H1 (cell line): Measurements from ENCODE around the gene ZNF747. TPM values are rescaled to one million over a fixed set of nuclear protein-coding genes. Genes with fewer than 3 reads are reported as not detected.

Experiments used
- polyA plus RNA-seq, 7 experiments: library from polyadenylated mRNA; depleted of rRNA in 3 of 7; stranded (reverse) in 5 of 7; unstranded in 2 of 7; fragments of >200 nt in 5 of 7; fragments of 200-250 nt in 2 of 7; gene quantifications; 1 replicate in 5 of 7; 2 replicates in 1 of 7; 4 replicates in 1 of 7; pipeline versions ENCODE4 v1.2.1 to v1.2.3, GENCODE V29; 2011 to 2013; ENCODE audit warnings: missing spikeins in 2 of 7, mixed read lengths in 2 of 7
- total RNA-seq: library from RNA; stranded (reverse); fragmentation: NEBNext Ultra II Directional; extraction: Animal tissue kit (Norgen Biotek cat#: 25700); gene quantifications from 2 replicates; pipeline ENCODE4 v1.2.1, GENCODE V29; 2021
- TF ChIP-seq, protein P1 (sequence below): fragments of 300-600 bp; sonication (generic); IDR thresholded peaks from 2 replicates; pipeline ENCODE4 v1.7.1; 2012; ENCODE audit warnings: low read length, moderate library complexity, mild to moderate bottlenecking, inconsistent platforms; ENCODE audit not compliant: insufficient replicate concordance

Gene ZNF747
- total and polyA plus RNA-seq, 2 of the 8 experiments (the other 6 are each of a cell fraction or from before 2014, with no cell fraction given) = 9.9 to 10.3 TPM

DNA sequence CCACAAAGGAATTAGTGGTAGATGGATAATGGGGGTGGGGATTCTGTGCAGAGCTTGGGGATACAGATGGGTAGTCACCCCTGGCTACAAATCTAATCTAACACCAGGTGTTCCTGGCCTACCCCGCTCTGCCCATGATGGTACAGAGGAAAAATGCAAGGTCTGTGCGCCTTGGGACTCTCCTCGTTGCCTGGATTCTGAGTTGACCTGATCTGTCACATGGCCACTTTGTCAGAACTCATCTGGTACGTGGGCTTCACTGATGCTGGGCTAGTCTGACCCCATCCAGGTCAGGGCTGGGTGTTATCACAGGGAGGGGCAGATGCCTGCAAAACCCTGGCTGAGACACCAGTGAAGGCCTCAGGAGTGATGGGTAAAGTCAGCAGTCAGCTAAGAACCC, 18.3 kb upstream of the ZNF747 start (continued):
- TF ChIP-seq, protein P1, sequence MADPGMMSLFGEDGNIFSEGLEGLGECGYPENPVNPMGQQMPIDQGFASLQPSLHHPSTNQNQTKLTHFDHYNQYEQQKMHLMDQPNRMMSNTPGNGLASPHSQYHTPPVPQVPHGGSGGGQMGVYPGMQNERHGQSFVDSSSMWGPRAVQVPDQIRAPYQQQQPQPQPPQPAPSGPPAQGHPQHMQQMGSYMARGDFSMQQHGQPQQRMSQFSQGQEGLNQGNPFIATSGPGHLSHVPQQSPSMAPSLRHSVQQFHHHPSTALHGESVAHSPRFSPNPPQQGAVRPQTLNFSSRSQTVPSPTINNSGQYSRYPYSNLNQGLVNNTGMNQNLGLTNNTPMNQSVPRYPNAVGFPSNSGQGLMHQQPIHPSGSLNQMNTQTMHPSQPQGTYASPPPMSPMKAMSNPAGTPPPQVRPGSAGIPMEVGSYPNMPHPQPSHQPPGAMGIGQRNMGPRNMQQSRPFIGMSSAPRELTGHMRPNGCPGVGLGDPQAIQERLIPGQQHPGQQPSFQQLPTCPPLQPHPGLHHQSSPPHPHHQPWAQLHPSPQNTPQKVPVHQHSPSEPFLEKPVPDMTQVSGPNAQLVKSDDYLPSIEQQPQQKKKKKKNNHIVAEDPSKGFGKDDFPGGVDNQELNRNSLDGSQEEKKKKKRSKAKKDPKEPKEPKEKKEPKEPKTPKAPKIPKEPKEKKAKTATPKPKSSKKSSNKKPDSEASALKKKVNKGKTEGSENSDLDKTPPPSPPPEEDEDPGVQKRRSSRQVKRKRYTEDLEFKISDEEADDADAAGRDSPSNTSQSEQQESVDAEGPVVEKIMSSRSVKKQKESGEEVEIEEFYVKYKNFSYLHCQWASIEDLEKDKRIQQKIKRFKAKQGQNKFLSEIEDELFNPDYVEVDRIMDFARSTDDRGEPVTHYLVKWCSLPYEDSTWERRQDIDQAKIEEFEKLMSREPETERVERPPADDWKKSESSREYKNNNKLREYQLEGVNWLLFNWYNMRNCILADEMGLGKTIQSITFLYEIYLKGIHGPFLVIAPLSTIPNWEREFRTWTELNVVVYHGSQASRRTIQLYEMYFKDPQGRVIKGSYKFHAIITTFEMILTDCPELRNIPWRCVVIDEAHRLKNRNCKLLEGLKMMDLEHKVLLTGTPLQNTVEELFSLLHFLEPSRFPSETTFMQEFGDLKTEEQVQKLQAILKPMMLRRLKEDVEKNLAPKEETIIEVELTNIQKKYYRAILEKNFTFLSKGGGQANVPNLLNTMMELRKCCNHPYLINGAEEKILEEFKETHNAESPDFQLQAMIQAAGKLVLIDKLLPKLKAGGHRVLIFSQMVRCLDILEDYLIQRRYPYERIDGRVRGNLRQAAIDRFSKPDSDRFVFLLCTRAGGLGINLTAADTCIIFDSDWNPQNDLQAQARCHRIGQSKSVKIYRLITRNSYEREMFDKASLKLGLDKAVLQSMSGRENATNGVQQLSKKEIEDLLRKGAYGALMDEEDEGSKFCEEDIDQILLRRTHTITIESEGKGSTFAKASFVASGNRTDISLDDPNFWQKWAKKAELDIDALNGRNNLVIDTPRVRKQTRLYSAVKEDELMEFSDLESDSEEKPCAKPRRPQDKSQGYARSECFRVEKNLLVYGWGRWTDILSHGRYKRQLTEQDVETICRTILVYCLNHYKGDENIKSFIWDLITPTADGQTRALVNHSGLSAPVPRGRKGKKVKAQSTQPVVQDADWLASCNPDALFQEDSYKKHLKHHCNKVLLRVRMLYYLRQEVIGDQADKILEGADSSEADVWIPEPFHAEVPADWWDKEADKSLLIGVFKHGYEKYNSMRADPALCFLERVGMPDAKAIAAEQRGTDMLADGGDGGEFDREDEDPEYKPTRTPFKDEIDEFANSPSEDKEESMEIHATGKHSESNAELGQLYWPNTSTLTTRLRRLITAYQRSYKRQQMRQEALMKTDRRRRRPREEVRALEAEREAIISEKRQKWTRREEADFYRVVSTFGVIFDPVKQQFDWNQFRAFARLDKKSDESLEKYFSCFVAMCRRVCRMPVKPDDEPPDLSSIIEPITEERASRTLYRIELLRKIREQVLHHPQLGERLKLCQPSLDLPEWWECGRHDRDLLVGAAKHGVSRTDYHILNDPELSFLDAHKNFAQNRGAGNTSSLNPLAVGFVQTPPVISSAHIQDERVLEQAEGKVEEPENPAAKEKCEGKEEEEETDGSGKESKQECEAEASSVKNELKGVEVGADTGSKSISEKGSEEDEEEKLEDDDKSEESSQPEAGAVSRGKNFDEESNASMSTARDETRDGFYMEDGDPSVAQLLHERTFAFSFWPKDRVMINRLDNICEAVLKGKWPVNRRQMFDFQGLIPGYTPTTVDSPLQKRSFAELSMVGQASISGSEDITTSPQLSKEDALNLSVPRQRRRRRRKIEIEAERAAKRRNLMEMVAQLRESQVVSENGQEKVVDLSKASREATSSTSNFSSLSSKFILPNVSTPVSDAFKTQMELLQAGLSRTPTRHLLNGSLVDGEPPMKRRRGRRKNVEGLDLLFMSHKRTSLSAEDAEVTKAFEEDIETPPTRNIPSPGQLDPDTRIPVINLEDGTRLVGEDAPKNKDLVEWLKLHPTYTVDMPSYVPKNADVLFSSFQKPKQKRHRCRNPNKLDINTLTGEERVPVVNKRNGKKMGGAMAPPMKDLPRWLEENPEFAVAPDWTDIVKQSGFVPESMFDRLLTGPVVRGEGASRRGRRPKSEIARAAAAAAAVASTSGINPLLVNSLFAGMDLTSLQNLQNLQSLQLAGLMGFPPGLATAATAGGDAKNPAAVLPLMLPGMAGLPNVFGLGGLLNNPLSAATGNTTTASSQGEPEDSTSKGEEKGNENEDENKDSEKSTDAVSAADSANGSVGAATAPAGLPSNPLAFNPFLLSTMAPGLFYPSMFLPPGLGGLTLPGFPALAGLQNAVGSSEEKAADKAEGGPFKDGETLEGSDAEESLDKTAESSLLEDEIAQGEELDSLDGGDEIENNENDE = no peak
